Cardiac fibroblast (primary cell): Measurements from ENCODE around the gene NHS.

Experiments used
- DNase-seq, 2 donors: peaks; one replicate each; pipeline versions ENCODE4 v3.0.0 to v3.0.0-alpha.2; 2010; ENCODE audit warnings: low read depth in 2 of 2
- H3K4me3 ChIP-seq, 2 donors: replicated peaks in 1 of 2; 1 replicate in 1 of 2; 2 replicates in 1 of 2; pipeline ENCODE4 v1.5.1; 2011; ENCODE audit warnings: low read depth in 2 of 2, low read length in 2 of 2, mild to moderate bottlenecking in 2 of 2, moderate library complexity in 1 of 2
- TF ChIP-seq, protein P1 (sequence below): IDR thresholded peaks from one replicate; pipeline ENCODE4 v1.5.1; 2011; ENCODE audit warnings: low read depth, mild to moderate bottlenecking, low read length, inconsistent platforms

The NHS gene

DNA sequence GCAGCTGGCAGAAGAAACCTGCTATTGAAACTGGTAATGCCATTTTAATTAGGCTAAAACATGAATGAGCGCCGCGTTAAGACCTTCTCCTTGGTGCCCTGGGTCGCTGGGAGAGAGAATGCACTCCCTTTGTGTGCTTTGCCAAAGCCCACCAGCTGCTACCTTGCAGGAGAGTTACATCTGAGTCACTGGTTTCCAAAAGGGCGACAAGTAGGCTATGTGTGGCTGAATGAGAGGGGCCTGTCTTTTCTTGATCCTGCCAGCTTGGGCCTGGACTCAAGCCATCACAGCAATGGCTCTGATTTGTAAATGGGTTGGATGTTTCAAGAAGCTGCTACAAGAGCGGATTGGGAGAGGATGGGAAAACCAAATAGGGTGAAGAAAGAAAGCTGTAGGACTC, 81.5 kb downstream of the NHS start:
- TF ChIP-seq, protein P1, sequence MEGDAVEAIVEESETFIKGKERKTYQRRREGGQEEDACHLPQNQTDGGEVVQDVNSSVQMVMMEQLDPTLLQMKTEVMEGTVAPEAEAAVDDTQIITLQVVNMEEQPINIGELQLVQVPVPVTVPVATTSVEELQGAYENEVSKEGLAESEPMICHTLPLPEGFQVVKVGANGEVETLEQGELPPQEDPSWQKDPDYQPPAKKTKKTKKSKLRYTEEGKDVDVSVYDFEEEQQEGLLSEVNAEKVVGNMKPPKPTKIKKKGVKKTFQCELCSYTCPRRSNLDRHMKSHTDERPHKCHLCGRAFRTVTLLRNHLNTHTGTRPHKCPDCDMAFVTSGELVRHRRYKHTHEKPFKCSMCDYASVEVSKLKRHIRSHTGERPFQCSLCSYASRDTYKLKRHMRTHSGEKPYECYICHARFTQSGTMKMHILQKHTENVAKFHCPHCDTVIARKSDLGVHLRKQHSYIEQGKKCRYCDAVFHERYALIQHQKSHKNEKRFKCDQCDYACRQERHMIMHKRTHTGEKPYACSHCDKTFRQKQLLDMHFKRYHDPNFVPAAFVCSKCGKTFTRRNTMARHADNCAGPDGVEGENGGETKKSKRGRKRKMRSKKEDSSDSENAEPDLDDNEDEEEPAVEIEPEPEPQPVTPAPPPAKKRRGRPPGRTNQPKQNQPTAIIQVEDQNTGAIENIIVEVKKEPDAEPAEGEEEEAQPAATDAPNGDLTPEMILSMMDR, result no peak
- H3K4me3 ChIP-seq, result no peak overlapping the region
- no peak for DNase-seq

DNA sequence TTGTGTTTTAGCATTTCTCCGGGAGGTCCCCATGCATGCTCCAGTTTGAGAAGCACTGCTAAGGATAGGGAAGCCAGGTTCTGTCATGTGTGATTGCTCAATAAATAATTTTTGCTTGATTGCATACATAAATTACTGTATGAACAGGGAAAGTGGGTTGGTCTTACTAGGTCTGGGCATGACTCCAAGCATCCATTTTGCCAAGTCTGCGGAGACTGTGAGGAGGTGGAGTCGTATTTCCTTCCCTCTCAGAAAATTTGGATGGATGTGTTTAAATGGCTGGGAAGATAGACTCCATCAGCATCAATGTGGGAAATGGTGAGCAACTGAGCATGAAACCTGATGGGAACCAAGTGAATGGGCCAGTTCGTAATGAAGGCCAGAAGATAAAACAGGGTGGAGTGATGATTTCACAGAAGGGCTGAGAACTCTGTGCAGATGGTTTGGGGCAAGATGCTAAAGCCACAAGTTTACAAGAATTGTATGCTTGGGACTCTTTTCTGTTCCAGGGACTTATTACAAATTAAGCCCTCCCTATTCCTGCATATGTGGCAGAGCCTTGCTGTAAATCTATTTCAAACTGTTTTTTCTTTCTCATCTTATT, 84.1 kb downstream of the NHS start:
- peak; percentile 59 to 70 for DNase-seq

DNA sequence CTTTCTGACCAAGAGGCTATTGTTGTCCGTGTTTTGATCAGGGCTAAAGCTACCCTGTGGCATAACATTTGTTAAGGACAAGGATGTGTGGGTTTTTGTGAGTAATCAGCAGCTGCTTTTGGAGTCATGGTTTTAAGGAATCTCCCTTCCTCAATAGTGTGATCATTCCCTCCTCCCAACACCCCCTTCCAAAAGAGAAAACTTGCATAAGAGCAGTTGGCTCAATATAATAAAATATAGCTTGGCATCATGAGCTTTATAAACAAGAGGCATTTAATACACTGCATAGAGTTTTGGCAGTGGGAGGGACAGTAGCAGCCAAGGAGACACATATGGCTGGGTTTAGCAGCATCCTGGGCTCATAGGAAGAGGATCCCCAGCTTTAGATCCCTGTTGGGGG, 84.7 kb downstream of the NHS start:
- H3K4me3 ChIP-seq, result no peak overlapping the region
- TF ChIP-seq, protein P1, result no peak
- DNase-seq, result peak; percentile 26 to 72

More for the DNA sequence above, 84.1 kb downstream of the NHS start:
- TF ChIP-seq, protein P1, result no peak
- no peak overlapping the region for H3K4me3 ChIP-seq

DNA sequence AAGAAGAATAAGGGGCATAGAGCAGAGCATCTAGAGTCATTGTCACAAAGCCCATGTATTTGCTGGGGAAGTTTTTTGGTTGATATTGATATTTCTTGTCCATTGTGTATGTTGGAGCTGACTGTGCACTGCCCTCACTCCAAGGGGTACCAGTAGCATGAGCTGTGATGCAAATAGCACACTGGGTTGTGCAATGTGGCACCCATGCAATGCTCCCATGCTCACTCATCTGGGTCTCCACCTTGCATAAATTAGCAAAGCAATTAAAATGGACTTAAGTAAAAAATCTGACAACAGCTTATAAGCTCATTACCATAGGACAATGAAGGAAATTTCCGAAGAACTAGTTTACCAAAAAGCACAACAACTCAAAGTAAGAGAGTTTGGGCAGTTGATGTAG, 87.9 kb downstream of the NHS start:
- DNase-seq, result no peak
- TF ChIP-seq, protein P1, result no peak
- no peak overlapping the region for H3K4me3 ChIP-seq

DNA sequence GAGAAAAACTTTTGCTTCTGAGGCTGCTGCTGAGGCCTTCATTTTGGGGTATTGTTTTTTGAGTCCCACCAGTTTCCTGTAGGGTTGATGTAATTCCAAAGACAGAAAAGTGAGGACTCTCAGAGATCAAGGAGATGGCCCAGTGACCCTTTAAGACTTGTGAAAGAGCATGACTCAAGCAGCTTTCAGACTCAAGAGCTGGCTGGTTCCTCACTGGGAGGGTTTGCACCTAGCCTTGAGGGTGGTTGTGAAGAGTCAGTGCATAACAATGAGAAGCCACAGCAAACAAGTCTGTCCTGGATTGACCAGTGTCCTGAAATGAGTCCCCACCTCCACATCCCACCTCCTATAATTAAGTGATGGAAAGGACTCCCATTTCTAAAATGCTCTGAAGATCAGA, 89.2 kb downstream of the NHS start:
- no peak overlapping the region for H3K4me3 ChIP-seq
- DNase-seq, result peak in 1 of 2 donors; percentile 50
- TF ChIP-seq, protein P1, result no peak

DNA sequence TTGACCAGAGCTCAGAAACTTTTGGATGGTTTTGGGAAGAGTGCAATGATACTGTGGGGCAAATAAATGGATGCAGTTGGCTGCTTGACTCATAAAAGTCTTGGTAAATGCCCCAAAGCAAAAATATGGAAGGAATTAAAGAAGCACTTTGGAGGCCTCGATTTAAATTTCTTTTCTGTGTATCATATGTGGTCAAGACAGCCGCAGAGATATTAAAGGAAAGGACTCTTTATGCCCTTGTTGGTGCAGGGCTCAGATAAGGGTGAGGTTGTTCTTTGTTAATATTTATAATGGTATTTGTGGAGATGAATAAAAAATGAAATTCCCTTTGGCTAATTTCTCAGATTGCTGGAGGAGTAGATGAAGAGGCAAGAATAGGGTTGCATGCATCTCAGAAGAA, 90.2 kb downstream of the NHS start:
- TF ChIP-seq, protein P1, result no peak
- H3K4me3 ChIP-seq, result no peak overlapping the region
- DNase-seq, result no peak

DNA sequence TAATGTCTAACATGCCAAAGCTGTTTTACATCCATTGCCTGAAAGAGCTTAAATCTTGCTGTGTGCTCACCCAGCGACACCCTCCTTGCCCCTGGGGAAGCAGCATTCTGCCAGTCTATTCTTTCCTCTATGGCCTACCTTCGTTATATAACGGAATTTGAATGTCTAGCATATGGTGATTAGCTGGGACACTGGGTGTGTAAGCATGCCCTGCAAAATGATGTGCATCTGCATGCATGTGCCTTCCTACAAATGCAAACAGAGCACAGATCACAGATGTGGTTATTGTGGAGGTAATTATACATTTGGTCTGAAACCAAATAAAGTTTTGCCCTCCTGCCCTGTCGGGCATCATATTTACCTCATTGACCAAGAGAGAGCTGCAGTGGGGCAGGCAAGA, 90.8 kb downstream of the NHS start:
- H3K4me3 ChIP-seq, result no peak overlapping the region
- no peak for DNase-seq
- TF ChIP-seq, protein P1, result no peak
